ENCODE data around the gene OR7A10. TPM values are rescaled to one million over a fixed set of nuclear protein-coding genes. Genes with fewer than 3 reads are reported as not detected.

OR7A10 gene
- total and polyA plus RNA-seq, 8 donors = not detected

GRCh38 chr19:14826006-14826405 lies 22.7 kb downstream of the OR7A10 start:
- Histone ChIP-seq H3K4me3 (no peak overlapping the region), H3K27me3 (peaks cover 0 to 17% (median 2%) of the 10 kb centered on the region in 3 donors), H3K9me3 (peaks cover 0 to 16% (median 7%) of the 10 kb centered on the region in 4 donors), H3K4me1 (no peaks in the 10 kb centered on the region), H3K36me3 (no peaks in the 10 kb centered on the region), H3K27ac (no peak overlapping the region)
- no peak for DNase-seq
- WGBS, 5 donors = 87 to 91% (median 89%) methylated on average over 2 of the region's 2 CpGs
- intact Hi-C loops (cut with DNase I; ENCODE audit: low total_unique reads) = no loop called here
- TF ChIP-seq CTCF (IDR thresholded peaks at IDR 0.05) (no peak), EP300 (IDR thresholded peaks at IDR 0.05) (no peak), POLR2AphosphoS5 (IDR thresholded peaks at IDR 0.05) (no peak), POLR2A (IDR thresholded peaks at IDR 0.05) (no peak)

- Histone ChIP-seq H3K9me3 (peaks cover 0 to 16% (median 7%) of the 10 kb centered on the region in 4 donors), H3K4me1 (no peaks in the 10 kb centered on the region), H3K4me3 (no peak overlapping the region), H3K27ac (no peak overlapping the region), H3K27me3 (peaks cover 0 to 17% (median 2%) of the 10 kb centered on the region in 3 donors), H3K36me3 (no peaks in the 10 kb centered on the region)
- intact Hi-C loops (cut with DNase I; ENCODE audit: low total_unique reads) = no loop called here
- no peak for TF ChIP-seq POLR2A (IDR thresholded peaks at IDR 0.05)
- DNase-seq = peak in 1 of 2 donors; percentile 9
- WGBS, 5 donors = 59 to 69% (median 60%) methylated on average over 6 of the region's 6 CpGs
Measured at GRCh38 chr19:14821937-14822336, 26.8 kb downstream of the OR7A10 start.

- WGBS, 5 donors = 46 to 73% (median 60%) methylated on average over 8 of the region's 8 CpGs
- no peaks in the 10 kb centered on the region for H3K9me3 ChIP-seq
- DNase-seq = no peak
- H3K36me3 ChIP-seq = no peaks in the 10 kb centered on the region
- H3K4me3 ChIP-seq = no peak overlapping the region
- intact Hi-C loops (cut with DNase I; ENCODE audit: low total_unique reads) = no loop called here
- no peaks in the 10 kb centered on the region for H3K4me1 ChIP-seq
- H3K27me3 ChIP-seq = no peaks in the 10 kb centered on the region
- no peak for TF ChIP-seq EP300 (IDR thresholded peaks at IDR 0.05)
- no peak for TF ChIP-seq POLR2A (IDR thresholded peaks at IDR 0.05)
- TF ChIP-seq CTCF (IDR thresholded peaks at IDR 0.05) = no peak
- TF ChIP-seq POLR2AphosphoS5 (IDR thresholded peaks at IDR 0.05) = no peak
- H3K27ac ChIP-seq = no peak overlapping the region
Measured at GRCh38 chr19:14818588-14818987, 30.1 kb downstream of the OR7A10 start.

GRCh38 chr19:14817052-14817451 lies 31.7 kb downstream of the OR7A10 start:
- Histone ChIP-seq H3K36me3 (no peaks in the 10 kb centered on the region), H3K27ac (no peak overlapping the region), H3K4me1 (no peaks in the 10 kb centered on the region), H3K27me3 (no peaks in the 10 kb centered on the region), H3K4me3 (no peak overlapping the region), H3K9me3 (no peaks in the 10 kb centered on the region)
- intact Hi-C loops (cut with DNase I; ENCODE audit: low total_unique reads) = no loop called here
- DNase-seq = no peak
- TF ChIP-seq POLR2AphosphoS5 (IDR thresholded peaks at IDR 0.05) = no peak
- no peak for TF ChIP-seq CTCF (IDR thresholded peaks at IDR 0.05)
- TF ChIP-seq POLR2A (IDR thresholded peaks at IDR 0.05) = no peak
- no peak for TF ChIP-seq EP300 (IDR thresholded peaks at IDR 0.05)
- WGBS, 5 donors = 54 to 66% (median 57%) methylated on average over 3 of the region's 3 CpGs

- Histone ChIP-seq H3K27ac (no peak overlapping the region), H3K4me3 (no peak overlapping the region), H3K27me3 (no peaks in the 10 kb centered on the region), H3K9me3 (no peaks in the 10 kb centered on the region), H3K36me3 (no peaks in the 10 kb centered on the region), H3K4me1 (no peaks in the 10 kb centered on the region)
- intact Hi-C loops (cut with DNase I; ENCODE audit: low total_unique reads) = no loop called here
- TF ChIP-seq CTCF (IDR thresholded peaks at IDR 0.05) (no peak), EP300 (IDR thresholded peaks at IDR 0.05) (no peak), POLR2A (IDR thresholded peaks at IDR 0.05) (no peak), POLR2AphosphoS5 (IDR thresholded peaks at IDR 0.05) (no peak)
- no peak for DNase-seq
- 50 to 67% (median 56%) methylated on average over 2 of the region's 2 CpGs for WGBS, 5 donors
Measured at GRCh38 chr19:14814982-14815652, 33.6 kb downstream of the OR7A10 start.

Measured in stomach (tissue), 9 donors.